ENCODE data around the gene ATXN7L2. TPM values are rescaled to one million over a fixed set of nuclear protein-coding genes. Genes with fewer than 3 reads are reported as not detected.
"Not testable (repeated sequence)": the region's sequence is repeated elsewhere in the genome, so short reads cannot be mapped to it uniquely, and the experiment has no call there.

ATXN7L2 gene
- total RNA-seq (13.2 TPM), polyA plus RNA-seq (1 to 10 TPM; 4.7 to 8.0 (median 5.6) TPM)

GRCh38 chr1:109483672-109484518 is at the start of gene ATXN7L2:
Gene ATXN7L2, plus strand, starts transcription at chr1:109483905. Its CDS starts 49 bp downstream, at chr1:109483954.
- peaks cover 9% of the 10 kb centered on the region for H3K27me3 Mint-ChIP-seq
- H3K4me1 Mint-ChIP-seq, result peaks cover 0 to 35% (median 25%) of the 10 kb centered on the region in 4 donors
- ATAC-seq (ENCODE audit: low read depth in 2 of 2) (peak; percentile 79), DNase-seq (peak; percentile 90 to 94 (median 93))
- peaks cover 8% of the 10 kb centered on the region for H3K36me3 Mint-ChIP-seq
- peak within 1 kb of the TSS; percentile 89 to 97 (median 96) for H3K4me3 Mint-ChIP-seq
- Histone ChIP-seq H3K4me1 (ENCODE audit: control insufficient read depth, insufficient read depth, low read length, poor library complexity, severe bottlenecking) (peaks cover 20% of the 10 kb centered on the region), H3K4me3 (ENCODE audit: low read depth, low read length) (peak within 1 kb of the TSS; percentile 90), H3K9me3 (ENCODE audit: control insufficient read depth in 2 of 2, low read length in 2 of 2) (no peaks in the 10 kb centered on the region), H3K27me3 (ENCODE audit: control insufficient read depth, insufficient read depth, low read length) (no peaks in the 10 kb centered on the region), H3K36me3 (ENCODE audit: control insufficient read depth, insufficient read depth, low read length) (peaks cover 4% of the 10 kb centered on the region), H3K27ac (ENCODE audit: insufficient read depth, low read length, poor library complexity, severe bottlenecking) (peak within 1 kb of the TSS; percentile 84)
- H3K27ac Mint-ChIP-seq, result peak within 1 kb of the TSS; percentile 87 to 95 (median 90)
- no peaks in the 10 kb centered on the region for H3K9me3 Mint-ChIP-seq

- Histone ChIP-seq H3K4me1 (ENCODE audit: control insufficient read depth, insufficient read depth, low read length, poor library complexity, severe bottlenecking) (no peaks in the 10 kb centered on the region), H3K36me3 (ENCODE audit: control insufficient read depth, insufficient read depth, low read length) (no peaks in the 10 kb centered on the region), H3K27me3 (ENCODE audit: control insufficient read depth, insufficient read depth, low read length) (no peaks in the 10 kb centered on the region), H3K4me3 (ENCODE audit: low read depth, low read length) (no peak overlapping the region), H3K27ac (ENCODE audit: insufficient read depth, low read length, poor library complexity, severe bottlenecking) (no peak overlapping the region), H3K9me3 (ENCODE audit: control insufficient read depth in 2 of 2, low read length in 2 of 2) (no peaks in the 10 kb centered on the region)
- no peak overlapping the region for H3K4me3 Mint-ChIP-seq
- H3K36me3 Mint-ChIP-seq, result no peaks in the 10 kb centered on the region
- no peaks in the 10 kb centered on the region for H3K4me1 Mint-ChIP-seq
- peaks cover 0 to 4% (median 0%) of the 10 kb centered on the region in 7 donors for H3K9me3 Mint-ChIP-seq
- ATAC-seq (ENCODE audit: low read depth in 2 of 2) (no peak), DNase-seq (no peak)
- peaks cover 8% of the 10 kb centered on the region for H3K27me3 Mint-ChIP-seq
- no peak overlapping the region for H3K27ac Mint-ChIP-seq
These were observed 49.2 kb upstream of the ATXN7L2 start for GRCh38 chr1:109434484-109434883.

- Histone ChIP-seq H3K27ac (ENCODE audit: insufficient read depth, low read length, poor library complexity, severe bottlenecking) (no peak overlapping the region), H3K9me3 (ENCODE audit: control insufficient read depth in 2 of 2, low read length in 2 of 2) (no peaks in the 10 kb centered on the region), H3K27me3 (ENCODE audit: control insufficient read depth, insufficient read depth, low read length) (peaks cover 24% of the 10 kb centered on the region), H3K4me1 (ENCODE audit: control insufficient read depth, insufficient read depth, low read length, poor library complexity, severe bottlenecking) (no peaks in the 10 kb centered on the region), H3K4me3 (ENCODE audit: low read depth, low read length) (no peak overlapping the region), H3K36me3 (ENCODE audit: control insufficient read depth, insufficient read depth, low read length) (no peaks in the 10 kb centered on the region)
- Mint-ChIP-seq H3K36me3 (no peaks in the 10 kb centered on the region), H3K9me3 (peaks cover 0 to 4% (median 0%) of the 10 kb centered on the region in 7 donors), H3K27ac (no peak overlapping the region), H3K27me3 (peaks cover 8% of the 10 kb centered on the region), H3K4me3 (no peak overlapping the region), H3K4me1 (no peaks in the 10 kb centered on the region)
- ATAC-seq (ENCODE audit: low read depth in 2 of 2) (no peak), DNase-seq (peak in 1 of 3 donors; percentile 2)
These were observed 44.9 kb upstream of the ATXN7L2 start for GRCh38 chr1:109438798-109439297.

GRCh38 chr1:109441069-109441468 is 42.6 kb upstream of the ATXN7L2 start:
- DNase-seq (no peak), ATAC-seq (ENCODE audit: low read depth in 2 of 2) (no peak)
- H3K27ac ChIP-seq (ENCODE audit: insufficient read depth, low read length, poor library complexity, severe bottlenecking), result no peak overlapping the region
- peaks cover 14% of the 10 kb centered on the region for H3K27me3 Mint-ChIP-seq
- H3K27ac Mint-ChIP-seq, result no peak overlapping the region
- H3K9me3 ChIP-seq (ENCODE audit: control insufficient read depth in 2 of 2, low read length in 2 of 2), result no peaks in the 10 kb centered on the region
- no peaks in the 10 kb centered on the region for H3K4me1 Mint-ChIP-seq
- H3K9me3 Mint-ChIP-seq, result no peaks in the 10 kb centered on the region
- no peaks in the 10 kb centered on the region for H3K36me3 Mint-ChIP-seq
- H3K36me3 ChIP-seq (ENCODE audit: control insufficient read depth, insufficient read depth, low read length), result no peaks in the 10 kb centered on the region
- H3K4me3 ChIP-seq (ENCODE audit: low read depth, low read length), result no peak overlapping the region
- no peak overlapping the region for H3K4me3 Mint-ChIP-seq
- no peaks in the 10 kb centered on the region for H3K4me1 ChIP-seq (ENCODE audit: control insufficient read depth, insufficient read depth, low read length, poor library complexity, severe bottlenecking)
- H3K27me3 ChIP-seq (ENCODE audit: control insufficient read depth, insufficient read depth, low read length), result peaks cover 42% of the 10 kb centered on the region

GRCh38 chr1:109443476-109443875 is 40.2 kb upstream of the ATXN7L2 start:
- Histone ChIP-seq H3K36me3 (ENCODE audit: control insufficient read depth, insufficient read depth, low read length) (no peaks in the 10 kb centered on the region), H3K9me3 (ENCODE audit: control insufficient read depth in 2 of 2, low read length in 2 of 2) (no peaks in the 10 kb centered on the region), H3K27ac (ENCODE audit: insufficient read depth, low read length, poor library complexity, severe bottlenecking) (no peak overlapping the region), H3K4me3 (ENCODE audit: low read depth, low read length) (no peak overlapping the region), H3K4me1 (ENCODE audit: control insufficient read depth, insufficient read depth, low read length, poor library complexity, severe bottlenecking) (no peaks in the 10 kb centered on the region), H3K27me3 (ENCODE audit: control insufficient read depth, insufficient read depth, low read length) (peaks cover 44% of the 10 kb centered on the region)
- Mint-ChIP-seq H3K36me3 (no peaks in the 10 kb centered on the region), H3K9me3 (no peaks in the 10 kb centered on the region), H3K27ac (no peak overlapping the region), H3K27me3 (peaks cover 33% of the 10 kb centered on the region), H3K4me1 (no peaks in the 10 kb centered on the region), H3K4me3 (no peak overlapping the region)
- DNase-seq (no peak), ATAC-seq (ENCODE audit: low read depth in 2 of 2) (no peak)

- no peak overlapping the region for H3K4me3 Mint-ChIP-seq
- no peak overlapping the region for H3K27ac Mint-ChIP-seq
- no peak for DNase-seq
- H3K9me3 ChIP-seq (ENCODE audit: control insufficient read depth in 2 of 2, low read length in 2 of 2), result no peaks in the 10 kb centered on the region
- ATAC-seq (ENCODE audit: low read depth in 2 of 2), result no peak
- H3K36me3 ChIP-seq (ENCODE audit: control insufficient read depth, insufficient read depth, low read length), result no peaks in the 10 kb centered on the region
- H3K4me1 Mint-ChIP-seq, result no peaks in the 10 kb centered on the region
- H3K4me1 ChIP-seq (ENCODE audit: control insufficient read depth, insufficient read depth, low read length, poor library complexity, severe bottlenecking), result no peaks in the 10 kb centered on the region
- no peaks in the 10 kb centered on the region for H3K36me3 Mint-ChIP-seq
- H3K27ac ChIP-seq (ENCODE audit: insufficient read depth, low read length, poor library complexity, severe bottlenecking), result no peak overlapping the region
- no peaks in the 10 kb centered on the region for H3K9me3 Mint-ChIP-seq
- H3K27me3 Mint-ChIP-seq, result peaks cover 41% of the 10 kb centered on the region
- H3K4me3 ChIP-seq (ENCODE audit: low read depth, low read length), result no peak overlapping the region
- peaks cover 46% of the 10 kb centered on the region for H3K27me3 ChIP-seq (ENCODE audit: control insufficient read depth, insufficient read depth, low read length)
These were observed 39.4 kb upstream of the ATXN7L2 start for GRCh38 chr1:109444346-109444745.

- DNase-seq; H3K36me3 Mint-ChIP-seq; ATAC-seq (ENCODE audit: low read depth in 2 of 2): not testable (repeated sequence)
These were observed 37.6 kb upstream of the ATXN7L2 start for GRCh38 chr1:109445949-109446695.

More at GRCh38 chr1:109445949-109446695, 37.6 kb upstream of the ATXN7L2 start:
- H3K4me3 Mint-ChIP-seq; H3K4me3 ChIP-seq (ENCODE audit: low read depth, low read length); H3K36me3 ChIP-seq (ENCODE audit: control insufficient read depth, insufficient read depth, low read length); H3K4me1 Mint-ChIP-seq; H3K4me1 ChIP-seq (ENCODE audit: control insufficient read depth, insufficient read depth, low read length, poor library complexity, severe bottlenecking); H3K27ac Mint-ChIP-seq; H3K27ac ChIP-seq (ENCODE audit: insufficient read depth, low read length, poor library complexity, severe bottlenecking); H3K9me3 ChIP-seq (ENCODE audit: control insufficient read depth in 2 of 2, low read length in 2 of 2); H3K9me3 Mint-ChIP-seq: not testable (repeated sequence)
- peaks cover 49% of the 10 kb centered on the region for H3K27me3 ChIP-seq (ENCODE audit: control insufficient read depth, insufficient read depth, low read length)
- H3K27me3 Mint-ChIP-seq, result peaks cover 59% of the 10 kb centered on the region

Data from CD4-positive, CD25-positive, alpha-beta regulatory T cell (primary cell).